ENCODE data around the gene DYSF. TPM values are rescaled to one million over a fixed set of nuclear protein-coding genes. Genes with fewer than 3 reads are reported as not detected.
A peak's percentile ranks its signal among the peaks of the same experiment; 100 is the strongest.

DYSF gene
- total and polyA plus RNA-seq, 5 experiments from 2014 or later = 3.0 to 3.5 (median 3.2) TPM

DNA sequence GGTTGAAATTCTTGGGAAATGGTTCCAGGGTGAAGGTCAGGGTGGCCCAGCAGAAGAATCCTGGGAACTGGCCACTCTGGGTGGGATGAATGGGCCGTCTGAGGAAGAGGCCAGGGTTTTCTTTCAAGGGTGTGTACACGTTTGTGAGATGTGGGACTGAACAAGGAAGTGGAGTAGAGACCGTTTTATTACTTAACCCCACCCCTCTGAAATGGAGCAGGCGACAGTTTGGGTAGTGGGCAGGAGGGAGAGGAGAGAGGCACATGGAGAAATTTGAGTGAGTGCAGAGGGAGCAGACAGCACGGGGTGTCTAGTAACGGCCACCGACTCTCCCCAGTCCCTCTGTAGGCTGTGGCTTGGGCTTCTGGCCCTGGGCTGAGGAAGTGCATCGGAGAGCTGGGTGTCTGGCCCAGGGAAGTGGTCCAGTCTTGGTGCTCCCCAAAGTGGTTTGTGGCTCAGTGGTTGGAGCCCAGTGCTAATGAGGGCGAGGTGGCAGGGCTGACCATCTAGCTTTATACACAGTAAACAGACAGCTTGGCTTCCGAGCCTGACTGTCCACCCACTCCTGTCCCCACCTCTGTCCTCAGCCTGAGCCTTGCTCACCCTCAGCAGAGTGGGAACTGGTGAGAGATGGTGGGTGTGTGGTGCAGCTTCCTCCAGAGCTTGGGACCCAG is 135.3 kb downstream of the DYSF start:
- POLR2A ChIA-PET = no interaction called here
- ATAC-seq = no peak
- peaks cover 0 to 2% (median 0%) of the 10 kb centered on the region in 4 donors for H3K4me1 Mint-ChIP-seq

DNA sequence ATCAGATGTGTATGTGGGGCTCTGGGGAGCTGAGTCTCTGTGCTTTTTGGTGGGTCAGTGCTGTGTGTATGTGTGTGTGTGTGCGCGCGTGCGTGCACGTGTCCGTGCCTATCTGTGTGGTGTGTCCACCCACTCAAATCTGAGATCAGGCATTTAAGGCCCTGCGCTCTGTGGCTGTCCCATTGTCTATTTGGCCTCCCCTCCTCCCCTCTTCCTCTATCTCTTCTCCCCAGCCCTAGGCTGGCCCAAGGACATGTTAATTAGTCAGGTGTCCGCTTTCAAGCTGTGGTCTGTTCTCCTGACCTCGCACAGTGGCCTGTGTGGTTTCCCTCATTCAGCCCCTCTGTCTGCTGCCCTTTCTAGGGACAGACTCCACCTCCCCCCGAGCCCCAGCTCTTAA is 136.4 kb downstream of the DYSF start:
- H3K4me1 Mint-ChIP-seq = peaks cover 0 to 2% (median 0%) of the 10 kb centered on the region in 4 donors
- DNase-seq (no peak), ATAC-seq (no peak)
- no peaks in the 10 kb centered on the region for H3K9me3 Mint-ChIP-seq
- POLR2A ChIA-PET = no interaction called here
- peaks cover 0 to 4% (median 0%) of the 10 kb centered on the region in 5 donors for H3K27me3 Mint-ChIP-seq
- no peaks in the 10 kb centered on the region for H3K36me3 Mint-ChIP-seq
- H3K4me3 Mint-ChIP-seq = no peak overlapping the region
- peak overlapping the region in 1 of 10 donors; percentile 54 for H3K27ac Mint-ChIP-seq

More for the DNA sequence above, 135.3 kb downstream of the DYSF start:
- peak overlapping the region in 1 of 10 donors; percentile 20 for H3K27ac Mint-ChIP-seq
- H3K36me3 Mint-ChIP-seq = no peaks in the 10 kb centered on the region
- H3K27me3 Mint-ChIP-seq = peaks cover 0 to 4% (median 0%) of the 10 kb centered on the region in 5 donors
- H3K4me3 Mint-ChIP-seq = no peak overlapping the region
- DNase-seq = no peak
- no peaks in the 10 kb centered on the region for H3K9me3 Mint-ChIP-seq

DNA sequence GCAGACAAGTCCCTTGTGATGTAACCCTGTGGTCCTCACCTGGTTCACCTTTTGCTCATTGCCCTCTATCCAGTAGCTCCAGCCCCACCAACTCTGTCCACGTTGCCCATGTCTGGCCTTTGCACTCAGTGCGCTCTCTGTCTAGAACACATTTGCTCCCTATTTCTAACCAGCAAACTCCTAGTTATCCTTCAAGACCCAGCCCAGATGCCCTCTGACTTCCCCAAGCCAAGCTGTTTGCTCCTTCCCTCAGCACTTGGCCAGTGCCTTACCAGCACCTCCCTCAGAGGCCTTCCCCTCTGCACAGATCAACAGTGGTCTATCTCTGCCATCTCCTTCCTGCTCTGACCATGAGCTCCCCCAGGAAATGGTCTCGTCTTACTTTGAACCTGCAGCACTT is 137.7 kb downstream of the DYSF start:
- POLR2A ChIA-PET = no interaction called here
- no peak overlapping the region for H3K27ac Mint-ChIP-seq
- ATAC-seq = no peak
- no peak overlapping the region for H3K4me3 Mint-ChIP-seq
- no peak for DNase-seq
- peaks cover 0 to 4% (median 0%) of the 10 kb centered on the region in 5 donors for H3K27me3 Mint-ChIP-seq
- H3K36me3 Mint-ChIP-seq = no peaks in the 10 kb centered on the region
- H3K4me1 Mint-ChIP-seq = no peaks in the 10 kb centered on the region
- no peaks in the 10 kb centered on the region for H3K9me3 Mint-ChIP-seq

DNA sequence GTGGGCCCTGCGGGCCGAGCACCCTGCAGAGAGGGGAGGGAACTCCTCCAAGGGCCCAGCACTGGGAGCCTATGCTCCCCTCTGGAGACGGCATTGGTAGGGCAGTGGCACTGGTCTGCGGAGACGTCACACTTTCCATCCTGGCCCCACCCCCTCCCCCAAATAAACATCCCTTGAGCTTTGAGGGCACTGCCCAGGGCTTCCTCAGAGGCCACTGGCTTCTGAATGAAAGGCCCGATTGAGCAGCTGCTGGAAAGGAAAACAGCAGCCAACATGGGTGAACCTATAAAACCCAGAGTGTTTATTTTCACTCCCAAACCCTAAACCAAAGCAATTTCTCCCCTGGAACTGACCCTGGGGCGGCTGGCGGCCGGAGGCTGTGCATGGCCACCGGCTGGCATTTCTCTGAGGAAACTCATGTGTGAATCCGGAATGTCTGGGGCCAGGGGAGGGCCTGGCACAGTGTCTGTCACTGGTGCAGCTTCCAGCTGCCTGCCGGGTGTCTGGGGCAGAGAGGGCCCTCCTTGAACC is 138.9 kb downstream of the DYSF start:
- Mint-ChIP-seq H3K9me3 (no peaks in the 10 kb centered on the region), H3K27me3 (peaks cover 0 to 4% (median 0%) of the 10 kb centered on the region in 5 donors), H3K4me1 (no peaks in the 10 kb centered on the region), H3K36me3 (no peaks in the 10 kb centered on the region), H3K27ac (no peak overlapping the region), H3K4me3 (no peak overlapping the region)
- POLR2A ChIA-PET = no interaction called here
- DNase-seq (no peak), ATAC-seq (no peak)

DNA sequence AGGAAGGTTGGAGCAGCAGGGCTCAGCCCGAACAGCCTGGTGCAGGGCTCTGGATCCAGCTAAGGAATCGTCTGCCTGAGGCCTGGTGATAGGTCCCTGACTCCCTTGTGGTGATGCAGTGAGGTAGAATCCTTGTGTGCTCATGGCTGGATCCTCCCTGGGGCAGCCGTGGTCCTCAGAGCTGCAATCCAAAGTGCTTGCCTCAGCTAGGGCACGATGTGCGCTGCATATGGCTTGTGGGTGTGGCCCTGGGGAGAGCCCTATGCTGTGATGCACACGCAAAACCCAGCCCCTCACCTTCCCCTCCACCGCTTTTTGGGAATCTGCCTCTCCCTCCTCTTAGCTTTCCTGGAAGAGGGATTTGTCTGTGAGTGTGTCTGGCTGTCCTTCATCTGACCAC is 142.2 kb downstream of the DYSF start:
- POLR2A ChIA-PET = no interaction called here
- Mint-ChIP-seq H3K4me1 (no peaks in the 10 kb centered on the region), H3K27me3 (peaks cover 0 to 14% (median 3%) of the 10 kb centered on the region in 5 donors), H3K36me3 (no peaks in the 10 kb centered on the region), H3K9me3 (no peaks in the 10 kb centered on the region), H3K27ac (no peak overlapping the region), H3K4me3 (no peak overlapping the region)
- ATAC-seq (no peak), DNase-seq (no peak)

DNA sequence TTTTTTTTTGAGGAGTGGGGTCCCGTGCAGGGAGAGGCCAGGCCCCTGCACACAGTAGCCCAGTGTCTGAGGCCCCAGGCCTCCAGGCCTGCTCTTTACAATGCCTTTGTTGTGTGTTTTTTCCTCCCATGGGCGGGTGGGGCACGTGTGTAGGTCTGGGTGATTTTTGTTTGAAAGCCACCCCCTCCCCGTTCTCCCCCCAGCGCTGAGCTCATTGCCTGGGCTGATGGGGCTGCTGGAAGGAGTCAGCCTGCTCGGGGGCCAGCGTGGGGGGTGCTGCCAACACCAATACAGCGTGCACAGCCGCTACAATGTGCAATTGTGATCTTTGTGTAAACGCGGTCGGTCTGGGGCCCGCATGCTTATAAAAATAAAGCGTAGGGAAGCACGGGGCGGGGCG is 142.7 kb downstream of the DYSF start:
- Mint-ChIP-seq H3K9me3 (no peaks in the 10 kb centered on the region), H3K4me1 (no peaks in the 10 kb centered on the region), H3K4me3 (no peak overlapping the region), H3K27me3 (peaks cover 0 to 14% (median 3%) of the 10 kb centered on the region in 5 donors), H3K27ac (no peak overlapping the region), H3K36me3 (no peaks in the 10 kb centered on the region)
- ATAC-seq (no peak), DNase-seq (no peak)
- POLR2A ChIA-PET = no interaction called here

DNA sequence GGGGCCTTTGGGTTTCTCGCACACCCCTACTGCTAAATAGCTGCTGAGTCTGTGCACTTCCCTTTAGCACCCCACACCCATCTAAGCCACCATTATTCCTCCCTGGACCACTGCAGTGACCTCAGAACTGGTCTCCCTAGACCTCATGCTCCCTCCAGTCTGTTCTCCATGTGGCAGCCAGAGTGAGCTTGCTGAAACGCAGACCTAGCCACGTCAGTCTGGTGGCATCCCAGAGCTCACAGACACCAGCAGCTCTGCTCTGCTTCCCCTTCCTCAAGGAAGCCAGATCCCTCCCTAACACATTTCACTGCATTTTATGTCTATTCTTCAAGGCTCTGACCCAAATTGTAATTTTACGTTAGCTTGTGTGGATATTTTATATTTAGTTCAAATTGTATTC is 144.4 kb downstream of the DYSF start:
- Mint-ChIP-seq H3K36me3 (no peaks in the 10 kb centered on the region), H3K4me1 (no peaks in the 10 kb centered on the region), H3K27me3 (peaks cover 0 to 20% (median 7%) of the 10 kb centered on the region in 5 donors), H3K27ac (no peak overlapping the region), H3K9me3 (no peaks in the 10 kb centered on the region), H3K4me3 (no peak overlapping the region)
- no peak for ATAC-seq
- DNase-seq = no peak
- POLR2A ChIA-PET = no interaction called here

DNA sequence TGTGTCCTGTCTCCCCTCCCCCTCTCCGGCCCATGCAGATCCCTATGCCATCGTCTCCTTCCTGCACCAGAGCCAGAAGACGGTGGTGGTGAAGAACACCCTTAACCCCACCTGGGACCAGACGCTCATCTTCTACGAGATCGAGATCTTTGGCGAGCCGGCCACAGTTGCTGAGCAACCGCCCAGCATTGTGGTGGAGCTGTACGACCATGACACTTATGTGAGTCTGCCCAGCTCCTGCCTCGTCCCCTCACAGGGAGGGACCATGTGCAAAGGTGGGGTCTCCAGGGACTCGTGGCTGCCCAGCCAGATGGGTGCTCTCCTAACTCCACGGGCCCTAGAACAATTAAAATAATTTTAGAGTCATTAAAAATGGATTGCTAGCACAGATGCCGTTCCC is 145.2 kb downstream of the DYSF start:
- no peak for ATAC-seq
- Mint-ChIP-seq H3K4me1 (peaks cover 0 to 5% (median 3%) of the 10 kb centered on the region in 4 donors), H3K27ac (peak overlapping the region in 1 of 10 donors; percentile 83), H3K4me3 (no peak overlapping the region), H3K36me3 (no peaks in the 10 kb centered on the region), H3K9me3 (no peaks in the 10 kb centered on the region), H3K27me3 (peaks cover 4 to 28% (median 11%) of the 10 kb centered on the region in 5 donors)
- DNase-seq = no peak
- POLR2A ChIA-PET = no interaction called here

DNA sequence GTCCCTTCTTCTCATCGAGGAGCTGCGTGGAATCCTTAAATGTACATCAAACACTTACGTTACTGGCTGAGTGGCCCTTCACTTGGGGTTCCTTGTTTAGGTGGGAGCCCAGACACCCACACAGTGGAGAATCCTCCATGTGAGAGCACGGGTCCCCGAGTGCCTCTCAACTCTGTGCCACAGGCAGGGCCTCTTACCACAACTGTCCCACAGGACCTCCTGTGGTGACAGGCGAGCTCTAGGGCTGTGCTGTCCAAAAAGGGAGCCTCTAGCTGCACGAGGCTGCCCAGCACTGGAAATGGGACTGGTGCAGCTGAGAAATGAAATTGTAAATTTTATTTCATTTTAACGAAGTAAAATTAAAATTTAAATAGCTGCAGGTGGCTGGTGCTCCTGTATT is 145.7 kb downstream of the DYSF start:
- Mint-ChIP-seq H3K27me3 (peaks cover 4 to 29% (median 11%) of the 10 kb centered on the region in 5 donors), H3K27ac (no peak overlapping the region), H3K4me1 (peaks cover 0 to 5% (median 3%) of the 10 kb centered on the region in 4 donors), H3K36me3 (no peaks in the 10 kb centered on the region), H3K9me3 (no peaks in the 10 kb centered on the region), H3K4me3 (no peak overlapping the region)
- DNase-seq (no peak), ATAC-seq (no peak)
- POLR2A ChIA-PET = no interaction called here

DNA sequence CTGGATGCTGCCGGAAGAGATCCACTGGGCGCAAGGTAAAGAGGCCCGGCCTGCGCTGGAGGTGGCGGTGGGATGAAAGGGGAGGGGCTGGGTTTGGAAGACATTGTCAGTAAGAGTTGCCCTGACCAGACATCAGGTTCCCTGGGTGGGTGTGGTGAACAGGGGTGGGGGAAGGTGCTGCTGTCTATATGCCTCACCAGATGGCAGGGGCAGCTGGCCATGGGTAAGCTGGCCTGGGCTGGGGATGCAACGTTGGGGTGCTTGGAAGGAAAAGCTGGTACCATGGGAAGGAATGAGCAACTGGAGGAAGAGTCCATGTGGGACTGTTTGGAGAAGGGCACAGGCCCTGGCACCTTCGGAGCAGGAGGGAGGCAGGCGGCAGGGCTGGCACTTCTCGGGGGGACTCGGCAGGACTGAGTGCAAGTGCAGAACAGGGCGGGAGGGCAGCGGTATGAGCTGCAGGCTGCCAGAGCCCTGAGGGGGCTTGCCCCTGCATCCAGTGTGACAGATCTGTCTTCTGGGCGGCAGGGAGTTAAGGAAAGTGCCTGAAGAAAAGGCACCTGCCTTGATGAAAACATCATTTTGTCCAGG is 146.4 kb downstream of the DYSF start:
- POLR2A ChIA-PET = no interaction called here

DNA sequence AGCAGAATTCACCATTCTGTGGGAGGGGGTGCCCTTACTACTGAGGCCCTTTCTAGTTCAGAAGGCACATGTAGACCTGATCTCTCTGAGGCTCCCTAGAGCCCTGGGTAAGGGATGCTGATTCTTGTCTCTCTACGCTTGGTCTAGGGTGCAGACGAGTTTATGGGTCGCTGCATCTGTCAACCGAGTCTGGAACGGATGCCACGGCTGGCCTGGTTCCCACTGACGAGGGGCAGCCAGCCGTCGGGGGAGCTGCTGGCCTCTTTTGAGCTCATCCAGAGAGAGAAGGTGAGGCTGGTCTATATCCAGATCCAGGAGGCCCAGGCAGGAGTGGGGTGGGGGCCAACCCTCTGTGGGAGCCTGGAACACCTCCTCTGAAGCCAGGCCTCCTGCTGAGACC is 147.2 kb downstream of the DYSF start:
- peaks cover 5 to 11% (median 10%) of the 10 kb centered on the region in 4 donors for H3K4me1 Mint-ChIP-seq
- no peaks in the 10 kb centered on the region for H3K9me3 Mint-ChIP-seq
- DNase-seq = peak in 1 of 10 donors; percentile 42
- H3K4me3 Mint-ChIP-seq = no peak overlapping the region
- POLR2A ChIA-PET = no interaction called here
- no peak for ATAC-seq
- H3K27me3 Mint-ChIP-seq = peaks cover 4 to 42% (median 16%) of the 10 kb centered on the region in 5 donors
- H3K36me3 Mint-ChIP-seq = no peaks in the 10 kb centered on the region
- no peak overlapping the region for H3K27ac Mint-ChIP-seq

More for the DNA sequence above, 146.4 kb downstream of the DYSF start:
- no peak for DNase-seq
- peak overlapping the region in 1 of 10 donors; percentile 43 for H3K27ac Mint-ChIP-seq
- peaks cover 4 to 35% (median 11%) of the 10 kb centered on the region in 5 donors for H3K27me3 Mint-ChIP-seq
- no peak for ATAC-seq
- H3K4me3 Mint-ChIP-seq = no peak overlapping the region
- no peaks in the 10 kb centered on the region for H3K9me3 Mint-ChIP-seq
- H3K4me1 Mint-ChIP-seq = peaks cover 3 to 7% (median 5%) of the 10 kb centered on the region in 4 donors
- H3K36me3 Mint-ChIP-seq = no peaks in the 10 kb centered on the region

DNA sequence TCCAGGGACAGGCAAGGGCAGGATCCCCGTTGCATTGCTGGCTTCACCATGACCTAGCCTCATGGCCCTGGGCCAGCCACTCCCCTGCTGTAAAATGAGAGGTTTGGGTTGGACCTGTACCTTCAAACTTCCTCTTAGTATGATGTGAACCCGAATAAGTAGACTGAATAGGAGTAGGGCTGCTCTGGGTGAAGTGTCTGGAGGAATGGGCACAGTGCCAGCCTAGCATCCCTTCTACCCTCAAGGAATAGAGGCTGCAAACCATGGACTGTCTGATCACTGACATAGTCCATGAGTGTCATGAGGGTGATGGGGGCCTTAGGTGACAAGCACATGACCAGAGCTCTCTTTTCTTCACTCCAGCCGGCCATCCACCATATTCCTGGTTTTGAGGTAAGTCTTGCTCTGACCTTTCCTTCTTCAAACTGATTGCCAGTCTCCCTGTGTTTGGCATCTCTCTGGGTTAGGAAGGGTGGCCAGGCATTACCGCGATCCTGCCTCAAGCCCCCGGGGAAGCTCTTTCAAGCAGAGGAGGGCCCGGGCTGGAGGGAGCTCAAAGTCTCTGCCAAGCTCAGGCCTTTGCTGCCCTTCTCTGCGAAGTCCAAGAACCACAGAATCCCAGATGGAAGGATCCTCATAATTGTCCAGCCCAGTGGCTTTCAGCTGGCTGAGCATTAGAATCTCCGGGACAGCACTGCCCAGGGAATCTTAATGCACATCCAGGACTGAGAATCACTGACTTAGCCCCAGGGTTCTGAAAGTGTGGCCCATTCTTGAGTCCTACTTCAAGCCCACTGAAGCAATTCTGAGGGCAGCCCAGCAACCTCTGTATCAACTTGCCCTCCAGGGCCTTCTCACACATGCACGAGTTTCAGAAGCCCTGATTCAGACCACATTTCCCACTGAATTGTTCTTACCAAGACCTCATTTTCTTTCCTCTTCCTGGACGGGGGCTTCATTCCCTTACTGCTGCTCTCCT is 148.1 kb downstream of the DYSF start:
- no peak overlapping the region for H3K4me3 Mint-ChIP-seq

More for the DNA sequence above, 148.1 kb downstream of the DYSF start:
- ATAC-seq = no peak
- Mint-ChIP-seq H3K27me3 (peaks cover 6 to 42% (median 18%) of the 10 kb centered on the region in 5 donors), H3K27ac (no peak overlapping the region), H3K9me3 (no peaks in the 10 kb centered on the region), H3K4me1 (peaks cover 5 to 11% (median 10%) of the 10 kb centered on the region in 4 donors), H3K36me3 (no peaks in the 10 kb centered on the region)
- DNase-seq = peak in 1 of 10 donors; percentile 27
- POLR2A ChIA-PET = no interaction called here
